IPS-18c (cell line): ENCODE results near the gene DCTN4.
A peak's percentile ranks its signal among the peaks of the same experiment; 100 is the strongest.

Source experiments
- H3K4me3 ChIP-seq: 2 replicates; pipeline ENCODE4 v1.7.0; 2013; ENCODE audit warnings: low read depth, mild to moderate bottlenecking, low read length, moderate library complexity; ENCODE audit not compliant: insufficient read depth
- H3K9me3 ChIP-seq: one replicate; pipeline ENCODE4 v1.6.1; 2013; ENCODE audit warnings: mild to moderate bottlenecking, low read length, moderate library complexity; ENCODE audit not compliant: control insufficient read depth, insufficient read depth

Gene DCTN4

DNA sequence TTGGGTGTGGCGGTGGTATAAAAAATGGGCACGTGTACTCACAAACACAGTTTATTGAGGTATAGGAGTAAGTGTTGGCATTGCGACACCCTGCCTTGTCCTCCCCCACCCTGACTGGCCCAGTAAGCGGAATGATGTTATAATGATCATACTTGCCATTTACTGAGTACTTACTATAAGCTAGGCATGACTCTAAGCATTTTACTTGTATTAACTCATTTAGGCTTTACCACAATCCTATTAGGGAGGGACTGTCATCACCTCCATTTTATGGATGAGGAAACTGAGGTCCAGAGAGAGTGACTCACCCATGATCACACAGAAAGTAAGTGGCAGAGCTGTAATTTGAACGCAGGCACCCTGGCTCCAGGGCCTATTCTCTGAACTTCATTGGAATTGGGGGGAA is 22.0 kb upstream of the DCTN4 start:
- Histone ChIP-seq H3K4me3 (no peak overlapping the region), H3K9me3 (no peaks in the 10 kb centered on the region)

DNA sequence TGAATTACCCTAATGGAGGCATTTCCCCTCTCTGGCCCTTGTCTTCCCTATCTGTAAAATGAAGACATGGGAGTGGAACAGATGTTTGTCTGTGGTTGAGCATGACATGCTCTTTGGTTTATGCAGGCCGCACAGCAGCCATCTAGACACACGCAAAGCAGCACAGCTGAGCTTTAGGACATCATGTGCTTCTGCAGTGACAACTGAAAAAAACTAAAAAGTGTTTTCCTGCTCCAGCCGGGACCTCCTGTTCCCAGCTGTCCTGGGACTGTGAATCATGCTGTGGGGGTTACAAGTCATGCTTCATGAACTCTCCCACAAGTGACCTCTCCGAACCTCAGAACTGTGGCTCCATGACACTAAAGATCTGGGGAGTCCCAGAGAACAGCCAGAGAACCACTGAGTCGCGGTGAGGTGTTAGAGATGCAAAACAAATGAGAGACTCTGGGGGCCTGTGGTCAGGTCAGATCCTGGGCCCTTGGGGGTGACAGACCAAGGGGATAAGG is 21.4 kb upstream of the DCTN4 start:
- no peak overlapping the region for H3K4me3 ChIP-seq
- no peaks in the 10 kb centered on the region for H3K9me3 ChIP-seq

DNA sequence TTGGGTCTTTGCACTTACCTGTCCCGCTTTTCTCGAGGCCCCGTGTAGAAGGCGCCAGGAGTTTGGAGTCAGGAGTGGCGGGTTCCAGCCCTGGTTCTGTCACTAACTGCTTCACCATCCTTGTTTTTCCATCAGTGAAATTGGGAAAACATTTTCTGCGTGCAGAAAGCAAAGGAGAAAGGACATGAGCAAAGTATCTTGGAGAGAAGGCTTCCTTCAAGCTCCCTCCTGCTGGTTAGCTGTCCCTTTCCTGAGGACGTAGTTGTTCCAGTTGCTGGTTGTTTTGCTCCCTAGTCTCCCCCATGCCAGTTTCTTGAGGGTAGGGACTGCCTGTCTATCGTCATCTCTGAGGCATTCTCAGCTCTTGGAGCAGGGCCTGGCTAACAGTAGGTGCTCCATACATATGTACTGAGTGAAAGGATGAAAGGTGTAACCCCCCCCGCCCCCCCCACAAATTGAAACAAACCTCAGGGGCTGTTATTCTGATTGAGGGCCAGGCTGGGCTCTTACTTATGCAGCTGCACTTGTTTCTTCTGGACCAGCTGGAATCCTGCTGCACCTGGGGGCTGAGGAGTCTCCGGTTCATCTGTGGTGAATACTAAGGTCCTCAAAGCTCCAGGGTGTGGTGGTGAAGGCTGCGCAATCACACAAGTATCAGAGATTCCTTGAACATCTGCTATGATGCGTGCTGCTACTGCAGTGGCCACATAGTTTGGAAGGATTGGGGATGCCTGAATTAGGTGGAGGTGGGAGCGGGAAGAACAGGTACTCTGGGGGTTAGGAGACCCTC is 20.8 kb upstream of the DCTN4 start:
- Histone ChIP-seq H3K4me3 (peak overlapping the region; percentile 76), H3K9me3 (no peaks in the 10 kb centered on the region)

DNA sequence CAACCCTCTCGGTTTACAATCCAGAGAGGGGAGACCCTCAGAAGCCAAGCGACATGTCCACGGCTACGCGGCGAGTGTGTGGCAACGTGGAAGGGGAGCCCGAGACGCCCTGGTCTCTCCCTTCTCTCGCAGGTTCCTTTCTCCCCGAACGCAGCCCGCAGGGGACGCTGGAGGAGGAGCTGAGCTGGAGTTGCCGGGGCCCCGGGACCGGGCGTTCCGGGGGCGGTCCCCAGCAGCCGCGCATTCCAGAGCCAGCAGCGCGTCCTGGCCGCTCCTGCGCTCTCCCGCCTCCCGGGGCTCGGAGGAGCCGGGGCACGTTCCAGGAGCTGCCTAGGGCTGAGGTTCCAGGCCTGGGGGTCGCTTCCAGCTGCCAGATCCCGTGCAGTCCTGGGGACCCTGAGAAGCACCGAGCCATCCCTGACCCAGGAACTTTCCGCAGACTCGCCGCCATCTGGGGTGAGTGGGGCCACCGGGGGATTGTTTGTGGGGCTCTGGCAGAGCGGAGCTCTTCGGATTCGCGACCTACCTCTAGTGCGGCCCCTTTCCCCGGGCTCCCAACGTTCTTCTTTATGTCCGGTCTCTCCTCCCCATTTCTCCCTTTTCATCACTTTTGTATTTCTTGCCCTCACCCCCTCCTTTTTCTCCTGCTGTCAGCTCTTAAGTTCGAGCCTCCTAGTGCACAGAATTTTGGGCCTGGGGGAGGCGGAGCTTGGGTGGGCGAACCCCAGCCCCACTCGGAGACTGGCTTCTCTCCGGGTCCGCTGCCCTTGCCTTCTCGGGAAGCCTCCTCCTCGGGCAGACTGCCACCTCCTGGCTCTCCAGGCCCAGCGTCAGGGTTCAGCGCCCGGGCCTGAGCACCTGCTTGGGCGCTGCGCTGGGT is 19.9 kb upstream of the DCTN4 start, which contains the start of gene SMIM3:
SMIM3 (plus strand) TSS at position 241 of the 880 bp plus-strand sequence. CDS start 16,684 bp downstream, outside the sequence.
- H3K4me3 ChIP-seq: peak within 1 kb of the TSS; percentile 76
- no peaks in the 10 kb centered on the region for H3K9me3 ChIP-seq

DNA sequence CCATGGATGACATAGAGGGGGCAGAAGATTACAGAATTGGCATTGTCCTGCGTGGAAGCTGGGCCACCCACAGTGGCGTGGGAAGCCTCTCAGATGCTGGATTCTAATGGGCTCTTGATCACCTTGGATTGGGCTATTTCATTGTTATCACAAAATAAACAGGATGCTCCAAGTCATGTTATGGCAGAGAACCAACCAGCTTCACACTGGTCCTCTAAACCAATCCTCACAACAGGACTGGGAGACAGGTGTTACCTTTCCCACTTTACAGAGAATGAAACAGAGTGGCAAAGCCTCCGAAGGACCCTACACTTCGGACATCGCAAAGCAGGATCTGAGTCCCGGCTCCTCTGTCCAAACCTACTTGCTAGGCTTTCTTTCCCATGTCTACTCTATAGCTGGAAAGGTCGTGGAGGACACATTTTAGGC is 19.3 kb upstream of the DCTN4 start:
- Histone ChIP-seq H3K9me3 (no peaks in the 10 kb centered on the region), H3K4me3 (peak overlapping the region; percentile 76)

- H3K4me3 ChIP-seq: no peak overlapping the region
Observed at GRCh38 chr5:150777685-150778084, 18.9 kb upstream of the DCTN4 start.

DNA sequence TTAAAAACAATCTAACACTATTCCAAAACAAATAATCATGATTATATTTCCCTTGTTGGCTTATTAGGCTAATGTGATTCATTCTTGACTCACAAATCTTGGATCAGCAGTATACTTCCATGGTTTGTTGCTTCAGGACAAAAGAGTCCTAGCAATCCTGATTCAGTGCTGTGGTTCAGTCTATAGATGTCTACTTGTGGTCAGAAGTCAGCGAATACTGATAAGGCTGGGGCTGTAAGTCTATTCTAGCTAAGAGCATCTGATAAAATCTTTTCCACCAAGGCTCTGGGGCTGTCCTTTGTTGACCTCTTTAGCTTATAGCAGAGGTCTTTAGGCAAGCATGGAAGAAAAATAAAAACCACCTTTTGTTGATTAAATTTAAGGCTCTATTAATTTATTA is 15.3 kb upstream of the DCTN4 start:
- Histone ChIP-seq H3K4me3 (no peak overlapping the region), H3K9me3 (no peaks in the 10 kb centered on the region)

More at GRCh38 chr5:150777685-150778084, 18.9 kb upstream of the DCTN4 start:
- H3K9me3 ChIP-seq: no peaks in the 10 kb centered on the region

- no peaks in the 10 kb centered on the region for H3K9me3 ChIP-seq
- H3K4me3 ChIP-seq: no peak overlapping the region
Observed at GRCh38 chr5:150771034-150771795, 12.4 kb upstream of the DCTN4 start.

GRCh38 chr5:150766251-150766650 is 7.4 kb upstream of the DCTN4 start:
- Histone ChIP-seq H3K4me3 (no peak overlapping the region), H3K9me3 (no peaks in the 10 kb centered on the region)

- Histone ChIP-seq H3K4me3 (no peak overlapping the region), H3K9me3 (no peaks in the 10 kb centered on the region)
Observed at GRCh38 chr5:150765799-150766169, 7.0 kb upstream of the DCTN4 start.

DNA sequence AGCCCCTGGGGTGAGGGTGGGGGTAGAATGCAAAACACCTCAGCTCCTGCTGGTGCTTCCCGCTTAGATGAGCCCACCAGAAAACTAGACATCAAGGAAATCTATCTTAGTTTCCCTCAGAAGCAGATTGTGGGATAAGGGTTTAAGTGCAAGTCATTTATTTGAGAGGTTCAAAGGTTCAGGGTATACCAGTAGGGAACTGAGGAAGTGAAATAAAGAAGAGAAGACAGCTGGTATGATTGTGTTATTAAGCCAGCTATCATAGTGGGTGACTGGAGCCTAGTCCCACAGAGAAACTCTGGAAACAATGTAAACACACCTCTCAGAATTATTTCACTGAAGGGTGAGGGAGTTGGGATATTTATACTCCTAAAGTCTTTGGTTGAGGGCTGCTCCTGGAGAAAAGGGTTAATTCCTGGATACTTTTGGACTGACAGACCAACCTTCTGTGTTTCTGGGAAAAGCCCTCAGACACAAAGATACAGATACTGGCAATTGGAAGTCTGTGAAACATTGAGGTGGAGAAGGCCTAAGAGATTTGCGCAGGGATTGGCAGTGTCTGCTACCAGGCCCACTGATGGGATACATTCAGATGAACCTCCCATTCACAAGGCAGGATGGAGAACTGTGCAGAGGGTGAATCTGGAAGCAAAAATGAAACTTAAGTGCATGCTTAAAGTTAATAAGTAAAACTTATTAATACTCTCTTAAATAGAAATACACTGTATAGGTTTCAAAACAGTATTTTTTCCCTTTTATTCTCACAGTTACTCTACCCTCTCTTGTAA is 6.4 kb upstream of the DCTN4 start:
- Histone ChIP-seq H3K4me3 (no peak overlapping the region), H3K9me3 (no peaks in the 10 kb centered on the region)

- no peak overlapping the region for H3K4me3 ChIP-seq
- no peaks in the 10 kb centered on the region for H3K9me3 ChIP-seq
Observed at GRCh38 chr5:150764530-150764929, 5.7 kb upstream of the DCTN4 start.

- no peak overlapping the region for H3K4me3 ChIP-seq
- H3K9me3 ChIP-seq: no peaks in the 10 kb centered on the region
Observed at GRCh38 chr5:150763023-150763769, 4.4 kb upstream of the DCTN4 start.

- no peak overlapping the region for H3K4me3 ChIP-seq
- no peaks in the 10 kb centered on the region for H3K9me3 ChIP-seq
Observed at GRCh38 chr5:150762211-150762610, 3.4 kb upstream of the DCTN4 start.

GRCh38 chr5:150759334-150759583 is 442 bp upstream of the DCTN4 start:
- Histone ChIP-seq H3K9me3 (no peaks in the 10 kb centered on the region), H3K4me3 (peak overlapping the region; percentile 97; the same call in 1 of the 2 replicates)

DNA sequence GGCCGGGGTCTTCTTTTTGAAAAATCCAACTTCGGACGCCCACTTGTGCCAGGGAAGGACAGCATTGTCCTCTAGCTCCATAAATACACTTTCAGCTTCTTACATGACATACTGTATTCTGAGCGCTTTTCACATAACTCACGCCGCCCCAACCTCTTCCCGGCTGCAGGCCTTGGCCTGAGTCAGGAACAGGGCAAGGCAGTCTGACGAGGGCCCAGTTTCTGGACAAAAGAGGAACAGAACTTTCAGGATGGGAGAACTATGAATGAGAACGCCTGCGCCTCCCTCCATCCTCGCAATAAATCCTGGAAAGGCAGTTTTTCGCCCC is 650 bp downstream of the DCTN4 start:
- no peaks in the 10 kb centered on the region for H3K9me3 ChIP-seq
- H3K4me3 ChIP-seq: peak overlapping the region; percentile 97
